OCI-LY7 (cell line): Measurements from ENCODE around the gene OMG.
"Not testable (repeated sequence)": the region's sequence is repeated elsewhere in the genome, so short reads cannot be mapped to it uniquely, and the experiment has no call there.

Experiments
- EZH2phosphoT487 ChIP-seq: fragments of 200-600 bp; sonication (generic); IDR thresholded peaks from 2 replicates; pipeline ENCODE4 v1.6.1; 2018; ENCODE audit warnings: low read depth, borderline replicate concordance, mild to moderate bottlenecking, mixed run types, antibody characterized with exemption, low read length, moderate library complexity, mixed read lengths
- TF ChIP-seq, protein P1 (sequence below): fragments of 200-600 bp; sonication (generic); conservative IDR thresholded peaks from 2 replicates; pipeline ENCODE4 v1.5.1; 2014; ENCODE audit warnings: mild to moderate bottlenecking, antibody characterized with exemption, low read length, moderate library complexity, mixed read lengths

GRCh38 chr17:31262923-31263322, 34.1 kb downstream of the OMG start:
- TF ChIP-seq, protein P1, sequence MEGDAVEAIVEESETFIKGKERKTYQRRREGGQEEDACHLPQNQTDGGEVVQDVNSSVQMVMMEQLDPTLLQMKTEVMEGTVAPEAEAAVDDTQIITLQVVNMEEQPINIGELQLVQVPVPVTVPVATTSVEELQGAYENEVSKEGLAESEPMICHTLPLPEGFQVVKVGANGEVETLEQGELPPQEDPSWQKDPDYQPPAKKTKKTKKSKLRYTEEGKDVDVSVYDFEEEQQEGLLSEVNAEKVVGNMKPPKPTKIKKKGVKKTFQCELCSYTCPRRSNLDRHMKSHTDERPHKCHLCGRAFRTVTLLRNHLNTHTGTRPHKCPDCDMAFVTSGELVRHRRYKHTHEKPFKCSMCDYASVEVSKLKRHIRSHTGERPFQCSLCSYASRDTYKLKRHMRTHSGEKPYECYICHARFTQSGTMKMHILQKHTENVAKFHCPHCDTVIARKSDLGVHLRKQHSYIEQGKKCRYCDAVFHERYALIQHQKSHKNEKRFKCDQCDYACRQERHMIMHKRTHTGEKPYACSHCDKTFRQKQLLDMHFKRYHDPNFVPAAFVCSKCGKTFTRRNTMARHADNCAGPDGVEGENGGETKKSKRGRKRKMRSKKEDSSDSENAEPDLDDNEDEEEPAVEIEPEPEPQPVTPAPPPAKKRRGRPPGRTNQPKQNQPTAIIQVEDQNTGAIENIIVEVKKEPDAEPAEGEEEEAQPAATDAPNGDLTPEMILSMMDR, result not testable (repeated sequence)
- TF ChIP-seq EZH2phosphoT487, result not testable (repeated sequence)
